GM18517 (cell line): ENCODE measurements around the gene MRPL38.

Experiments
- ATAC-seq: cut with Tn5 transposase; IDR thresholded peaks from one replicate; pipeline ENCODE4 v1.9.1; 2021; ENCODE audit warnings: mild to moderate bottlenecking, moderate library complexity; ENCODE audit not compliant: unreplicated experiment

The MRPL38 gene

DNA sequence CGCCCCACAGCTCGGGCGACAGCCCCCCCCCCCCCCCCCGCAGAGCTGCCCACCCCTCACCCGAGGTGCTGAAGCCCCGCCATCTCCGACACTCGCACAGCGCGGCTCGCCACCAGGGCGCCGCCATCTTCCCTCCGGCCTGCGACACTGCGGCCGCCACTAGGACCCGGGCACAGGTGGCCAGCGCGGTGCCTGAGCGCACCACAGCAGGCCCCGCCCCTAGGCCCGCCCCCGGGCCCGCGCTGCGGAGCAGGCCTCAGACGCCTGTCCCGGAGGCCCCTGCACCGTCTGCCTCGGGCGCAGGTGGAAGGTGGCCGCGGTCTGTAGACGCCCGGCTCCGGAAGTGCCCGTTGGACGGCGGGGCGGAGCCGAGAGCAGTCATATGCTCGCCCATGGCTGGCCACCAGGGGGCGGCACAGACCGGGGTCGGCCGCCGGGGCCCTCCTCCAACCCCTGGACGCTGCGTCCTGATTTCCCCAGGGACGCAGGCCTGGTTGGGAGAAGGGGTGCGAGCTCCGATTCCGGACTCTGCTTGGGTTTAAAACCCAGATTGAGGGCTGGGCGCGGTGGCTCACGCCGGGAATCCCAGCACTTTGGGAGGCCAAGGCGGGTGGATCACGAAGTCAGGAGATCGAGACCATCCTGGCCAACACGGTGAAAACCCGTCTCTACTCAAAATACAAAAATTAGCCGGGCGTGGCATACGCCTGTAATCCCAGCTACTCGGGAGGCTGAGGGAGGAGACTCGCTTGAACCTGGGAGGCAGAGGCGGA, at the start of gene MRPL38:
TSS of gene MRPL38 (minus strand) at position 136 of the 773 bp plus-strand sequence. CDS start at position 127, 9 bp downstream.
- ATAC-seq, result peak; percentile 88

DNA sequence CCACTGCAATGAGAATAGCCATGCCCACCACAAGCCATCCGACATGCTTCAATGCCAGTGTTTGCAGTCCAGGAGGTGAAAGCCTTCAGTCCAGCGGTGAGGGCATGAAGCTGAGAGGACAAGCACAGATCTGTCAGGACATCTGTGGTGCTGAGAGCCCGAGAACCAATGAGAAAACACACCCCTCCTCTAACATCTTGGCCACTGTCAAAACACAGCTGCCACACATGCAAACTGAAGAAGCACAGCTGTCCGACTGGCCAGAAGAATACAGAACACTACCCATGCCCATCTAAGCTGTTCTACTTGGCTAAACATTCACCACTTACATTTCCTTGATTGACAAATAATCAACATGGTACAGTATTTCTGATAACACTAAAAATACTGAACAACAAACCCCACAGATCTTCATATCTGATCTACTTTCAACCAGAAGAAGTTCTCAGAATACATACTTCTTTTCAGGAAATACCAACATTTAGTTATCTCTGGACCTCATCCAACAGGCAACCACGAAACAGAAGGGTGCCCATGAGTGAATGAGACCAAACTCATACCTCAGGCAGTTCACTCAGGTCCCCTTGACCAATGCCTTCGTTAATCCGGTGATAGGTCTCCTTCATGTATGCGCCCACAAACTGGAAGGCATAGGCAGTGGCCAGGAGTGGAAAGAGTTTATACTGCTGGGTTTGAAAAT, 46.3 kb upstream of the MRPL38 start:
- no peak for ATAC-seq

DNA sequence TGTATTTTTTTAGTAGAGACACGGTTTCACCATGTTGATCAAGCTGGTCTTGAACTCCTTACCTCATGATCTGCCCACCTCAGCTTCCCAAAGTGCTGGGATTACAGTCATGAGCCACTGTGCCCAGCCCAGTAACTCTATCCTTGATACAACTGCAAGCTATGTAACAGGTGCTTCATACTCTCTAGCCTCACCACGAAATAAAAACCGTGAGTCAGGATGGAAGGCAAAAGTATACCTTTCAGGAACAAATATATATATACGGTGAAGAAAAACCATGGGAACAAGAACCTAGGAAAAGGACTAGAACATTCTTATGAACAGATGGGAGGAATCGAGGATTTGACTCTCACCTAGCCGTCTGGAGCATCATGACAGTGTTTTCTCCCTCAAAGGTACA, 45.7 kb upstream of the MRPL38 start:
- ATAC-seq, result no peak

DNA sequence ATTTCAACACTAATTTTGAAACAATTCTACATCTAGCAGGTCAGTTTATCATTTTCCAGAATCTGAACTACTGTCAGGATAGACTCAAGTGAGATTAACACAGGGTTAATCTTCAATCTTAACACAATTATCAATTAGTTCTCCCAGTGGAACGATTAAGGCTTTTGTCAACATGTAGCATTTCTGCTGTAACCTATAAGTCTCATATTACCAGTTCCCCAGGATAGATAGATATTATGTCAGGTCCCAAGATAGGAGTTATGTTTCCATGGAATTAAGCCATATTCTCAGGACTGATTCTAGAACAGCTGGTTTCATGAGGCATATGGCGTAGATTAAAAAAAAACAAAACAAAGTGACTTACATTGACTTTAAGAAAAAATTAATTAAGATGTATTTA, 40.5 kb upstream of the MRPL38 start:
- ATAC-seq, result no peak

DNA sequence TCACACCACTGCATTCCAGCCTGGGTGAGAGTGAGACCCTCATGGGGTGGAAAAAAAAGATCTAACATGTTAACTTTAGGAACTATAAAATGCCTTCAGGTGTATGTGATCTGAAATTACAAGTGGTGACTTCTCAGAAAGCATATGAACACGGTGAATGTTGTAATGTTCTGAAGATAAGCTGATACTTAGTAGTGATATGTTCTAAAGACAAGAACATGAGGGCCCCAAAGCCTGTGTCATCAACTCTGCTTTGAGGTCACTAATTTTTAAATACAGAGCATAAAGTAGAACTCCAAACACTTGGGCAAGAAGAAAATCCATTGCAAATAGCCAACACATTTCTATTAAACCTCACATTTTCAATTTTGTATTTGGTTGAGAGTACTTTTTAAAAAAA, 38.8 kb upstream of the MRPL38 start:
- no peak for ATAC-seq

DNA sequence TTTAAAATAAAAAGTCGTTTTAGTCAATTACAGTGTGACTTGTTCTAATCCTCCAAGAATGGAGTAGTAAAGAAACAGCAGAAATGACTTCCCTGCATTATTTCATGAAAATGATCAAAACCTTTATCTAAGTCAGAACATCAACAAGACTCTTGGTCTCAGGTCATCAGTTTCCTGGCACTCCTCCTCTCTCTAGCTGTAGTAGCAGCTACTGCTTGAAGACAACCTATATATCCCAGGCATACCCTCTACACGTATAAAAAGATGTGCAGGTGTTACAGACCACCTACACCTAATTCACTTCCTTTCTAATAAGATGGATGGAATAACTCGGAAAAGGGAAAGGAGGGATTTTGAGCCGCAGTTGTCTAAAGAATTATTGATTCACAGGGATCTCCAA, 37.8 kb upstream of the MRPL38 start:
- no peak for ATAC-seq

DNA sequence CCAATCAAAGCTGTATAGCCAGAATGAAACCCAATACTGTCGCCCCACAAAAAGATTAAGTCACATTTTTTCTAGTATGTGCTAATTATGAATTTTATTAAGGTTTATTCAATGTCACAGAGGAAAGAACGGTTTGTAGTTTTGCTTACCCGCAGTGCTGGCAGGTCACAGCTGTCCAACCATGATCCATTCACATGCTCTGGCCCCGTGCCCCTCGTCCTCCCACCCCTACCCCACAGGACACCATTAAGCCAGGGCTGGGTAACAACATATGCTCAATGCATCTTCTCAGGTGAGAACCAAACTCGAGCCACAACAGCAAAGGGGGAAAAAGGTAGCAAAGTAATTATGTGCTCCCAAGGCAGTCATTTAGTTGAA, 36.7 kb upstream of the MRPL38 start:
- ATAC-seq, result no peak

DNA sequence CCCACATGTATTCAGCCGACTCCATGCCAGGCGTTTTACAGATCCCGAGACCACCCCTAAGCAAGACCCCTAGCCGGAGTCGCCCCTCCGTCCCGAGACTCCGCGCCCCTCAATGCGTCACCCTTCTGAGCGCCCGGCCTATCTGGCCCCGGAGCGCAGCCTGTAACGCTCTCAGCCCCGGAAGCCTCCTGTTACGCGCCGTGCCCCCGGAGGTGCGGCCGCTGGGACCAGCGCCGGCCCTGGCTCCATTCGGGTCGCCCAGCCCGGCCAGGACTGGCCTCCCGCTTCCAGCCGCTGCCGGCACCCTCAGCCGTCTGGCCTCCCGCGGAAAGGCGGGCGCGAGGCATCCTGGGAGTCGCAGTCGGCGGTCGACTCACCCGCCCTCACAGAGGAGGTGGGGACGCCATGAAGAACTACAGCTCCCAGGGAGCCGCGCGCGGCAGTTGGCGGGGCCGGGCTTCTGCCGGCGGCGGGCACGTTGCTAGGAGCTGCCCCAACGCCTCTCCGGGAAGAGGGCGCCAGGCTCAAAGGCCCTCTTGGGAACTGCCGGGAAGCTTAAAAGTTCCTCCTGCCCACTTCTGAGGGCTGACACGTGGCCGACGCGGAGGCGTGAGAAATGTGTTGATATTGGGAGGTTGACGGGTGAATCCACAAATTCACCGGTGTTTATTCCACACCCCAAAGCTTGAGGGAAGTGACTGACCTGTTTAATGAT, 36.2 kb upstream of the MRPL38 start, which contains the start of gene FBF1:
TSS of gene FBF1 (minus strand) at position 316 of the 715 bp plus-strand sequence. CDS start 2,893 bp downstream, outside the sequence.
- ATAC-seq, result peak; percentile 86

DNA sequence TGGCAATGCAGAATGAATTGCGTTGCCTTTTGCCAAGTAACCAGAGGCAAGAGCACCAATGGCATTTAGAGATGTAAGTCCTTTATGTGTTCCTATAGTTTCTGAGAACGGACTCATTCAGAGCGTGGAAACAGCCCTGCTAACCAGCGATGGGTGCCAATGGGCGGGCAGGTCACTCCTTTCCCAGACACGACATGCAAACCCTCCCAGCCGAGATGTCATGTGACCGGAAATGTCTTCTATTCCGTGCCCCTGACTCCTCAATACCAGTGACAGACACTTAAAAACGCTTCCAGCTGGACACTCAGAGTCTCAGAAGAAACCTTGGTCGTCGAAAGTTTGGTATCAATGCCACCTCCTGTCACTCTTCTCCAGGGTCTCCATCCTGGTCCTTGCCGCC, 33.0 kb upstream of the MRPL38 start:
- ATAC-seq, result no peak

DNA sequence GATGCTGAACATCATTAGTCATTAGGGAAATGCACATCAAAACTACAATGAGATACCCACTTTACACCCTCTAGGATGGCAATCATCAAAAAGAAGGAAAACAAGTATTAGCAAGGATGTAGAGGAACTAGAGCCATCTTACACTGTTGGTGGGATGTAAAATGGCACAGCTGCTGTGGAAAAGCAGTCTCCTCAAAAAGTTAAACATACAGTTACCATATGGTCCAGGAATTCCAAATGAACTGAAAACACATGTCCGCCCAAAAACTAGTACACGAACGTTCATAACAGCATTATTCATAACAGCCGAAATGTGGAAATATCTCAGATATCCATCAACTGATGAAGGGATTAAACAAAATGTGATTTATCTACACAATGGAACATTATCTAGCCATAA, 29.1 kb upstream of the MRPL38 start:
- no peak for ATAC-seq

DNA sequence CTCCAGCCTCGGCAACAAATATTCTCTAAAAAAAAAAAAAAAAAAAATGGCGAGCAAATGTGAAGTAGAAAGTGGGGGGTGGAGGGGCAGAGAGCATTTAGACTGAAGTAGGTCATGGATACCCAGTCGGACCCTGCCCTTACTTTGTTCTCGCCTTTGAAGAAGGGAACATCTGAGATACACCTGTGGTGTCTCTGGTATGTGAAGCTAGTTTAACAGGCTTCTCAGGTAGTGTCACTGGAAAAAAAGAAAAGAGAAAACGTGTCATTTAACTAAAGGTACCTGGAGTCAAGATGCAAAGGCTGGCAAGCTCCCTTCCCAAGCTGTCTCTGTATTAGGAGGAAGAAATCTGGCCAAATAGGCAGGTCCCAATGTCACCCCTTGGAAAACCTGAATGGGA, 28.2 kb upstream of the MRPL38 start:
- no peak for ATAC-seq

DNA sequence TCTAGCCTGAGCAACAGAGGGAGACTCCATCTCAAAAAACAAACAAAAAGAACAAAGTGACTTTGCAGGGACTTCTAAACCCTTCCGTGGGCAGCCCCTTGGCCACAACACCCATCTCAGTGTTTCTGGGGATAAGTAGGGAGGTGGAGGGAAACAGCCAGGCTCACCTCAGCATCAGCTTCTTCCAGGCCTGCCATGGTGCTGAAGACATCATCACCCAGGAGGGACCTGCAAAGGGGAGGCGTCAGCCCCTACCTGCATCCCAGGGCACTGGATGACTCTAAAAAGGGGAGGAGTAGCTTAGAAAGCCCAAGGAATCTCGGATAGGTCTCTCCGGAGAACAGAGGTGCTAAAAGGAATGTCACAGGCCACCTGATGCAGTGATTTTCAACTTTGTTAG, 26.4 kb upstream of the MRPL38 start:
- ATAC-seq, result no peak

DNA sequence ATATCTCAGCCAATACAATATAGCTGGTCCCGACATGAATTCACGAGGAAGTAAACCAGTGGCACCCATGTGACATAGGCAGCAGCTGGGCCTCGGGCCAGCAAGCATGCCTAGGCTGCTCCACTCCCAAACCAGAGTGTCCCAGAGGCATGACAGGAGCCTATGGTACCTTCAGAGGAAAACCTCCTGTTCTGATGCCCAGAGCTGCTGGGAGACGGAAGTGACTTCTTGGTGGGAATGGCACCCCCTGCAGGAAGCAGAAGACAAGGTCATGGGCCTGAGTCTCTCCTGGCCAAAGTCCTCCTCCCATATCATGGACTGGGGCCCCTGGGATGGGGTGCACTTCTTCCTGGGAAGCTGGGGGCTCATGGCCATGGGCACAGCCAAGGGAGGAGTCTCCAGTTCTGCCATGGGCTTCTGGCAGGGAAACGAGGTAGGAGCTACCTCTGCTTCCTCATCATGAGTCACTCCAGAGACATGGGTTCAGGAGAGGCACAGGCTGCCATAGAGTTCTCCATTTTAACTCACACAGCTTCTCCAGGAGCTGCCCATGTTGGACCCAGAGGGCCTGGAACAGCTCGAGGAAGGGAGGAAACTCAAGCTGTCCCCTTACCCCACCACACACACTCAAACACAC, 22.7 kb upstream of the MRPL38 start:
- ATAC-seq, result no peak

DNA sequence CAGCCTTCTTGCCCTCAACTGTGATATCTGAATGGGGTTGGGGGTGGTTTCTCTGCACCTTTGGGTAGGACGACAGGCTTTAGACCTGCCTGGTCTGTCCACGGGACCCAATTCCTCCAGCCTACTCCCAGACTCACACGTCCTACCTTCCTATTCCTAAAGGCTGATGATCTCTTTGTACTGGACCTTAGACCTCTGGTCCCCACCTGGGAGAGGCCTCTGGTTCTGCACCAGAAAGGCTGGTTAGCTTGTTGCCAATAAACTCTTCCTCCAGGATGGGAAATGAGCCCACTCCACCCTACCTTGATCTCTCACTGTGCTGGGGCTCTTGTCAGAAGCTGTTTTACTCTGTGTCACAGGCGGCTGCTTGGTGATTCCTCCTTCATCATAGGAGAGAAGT, 21.8 kb upstream of the MRPL38 start:
- ATAC-seq, result no peak

DNA sequence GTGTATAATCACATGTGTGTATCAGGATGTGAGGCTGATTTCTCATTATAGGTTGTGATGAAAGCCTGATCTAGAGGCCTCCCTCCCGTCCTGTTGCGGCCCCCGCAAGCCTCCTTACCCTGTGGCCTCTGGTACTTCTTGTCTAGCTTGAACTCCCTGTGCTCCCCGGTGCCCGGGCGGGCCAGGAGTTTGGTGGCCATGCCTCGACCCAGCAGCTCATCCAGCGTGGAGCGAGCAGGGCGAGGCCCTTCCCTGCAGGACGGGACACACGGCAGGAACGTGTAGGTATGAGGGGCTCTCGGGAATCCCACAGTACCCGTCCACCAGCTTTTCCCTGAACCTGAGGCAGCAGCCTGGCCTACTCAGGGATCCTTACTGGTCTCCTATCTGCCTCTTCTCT, 21.2 kb upstream of the MRPL38 start:
- ATAC-seq, result no peak

DNA sequence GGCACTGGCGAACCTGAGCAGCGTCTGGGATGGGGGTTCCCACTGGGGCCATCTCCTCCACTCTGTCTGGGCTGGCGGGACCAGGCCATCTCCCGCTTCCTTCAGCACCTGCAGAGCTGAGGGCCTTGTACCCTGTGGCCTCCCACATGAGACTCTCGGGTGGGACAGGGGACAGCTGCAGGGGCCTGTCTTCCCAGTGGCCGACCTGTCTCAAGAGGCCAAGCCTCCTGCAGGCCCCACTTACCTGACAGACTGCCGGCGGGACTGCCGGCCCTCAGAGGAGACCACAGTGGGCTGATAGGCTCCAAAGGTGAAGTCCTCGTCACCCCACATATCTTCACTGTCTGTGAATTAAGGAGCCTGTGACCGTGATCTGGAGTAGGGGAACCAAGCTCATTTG, 20.4 kb upstream of the MRPL38 start:
- ATAC-seq, result no peak

DNA sequence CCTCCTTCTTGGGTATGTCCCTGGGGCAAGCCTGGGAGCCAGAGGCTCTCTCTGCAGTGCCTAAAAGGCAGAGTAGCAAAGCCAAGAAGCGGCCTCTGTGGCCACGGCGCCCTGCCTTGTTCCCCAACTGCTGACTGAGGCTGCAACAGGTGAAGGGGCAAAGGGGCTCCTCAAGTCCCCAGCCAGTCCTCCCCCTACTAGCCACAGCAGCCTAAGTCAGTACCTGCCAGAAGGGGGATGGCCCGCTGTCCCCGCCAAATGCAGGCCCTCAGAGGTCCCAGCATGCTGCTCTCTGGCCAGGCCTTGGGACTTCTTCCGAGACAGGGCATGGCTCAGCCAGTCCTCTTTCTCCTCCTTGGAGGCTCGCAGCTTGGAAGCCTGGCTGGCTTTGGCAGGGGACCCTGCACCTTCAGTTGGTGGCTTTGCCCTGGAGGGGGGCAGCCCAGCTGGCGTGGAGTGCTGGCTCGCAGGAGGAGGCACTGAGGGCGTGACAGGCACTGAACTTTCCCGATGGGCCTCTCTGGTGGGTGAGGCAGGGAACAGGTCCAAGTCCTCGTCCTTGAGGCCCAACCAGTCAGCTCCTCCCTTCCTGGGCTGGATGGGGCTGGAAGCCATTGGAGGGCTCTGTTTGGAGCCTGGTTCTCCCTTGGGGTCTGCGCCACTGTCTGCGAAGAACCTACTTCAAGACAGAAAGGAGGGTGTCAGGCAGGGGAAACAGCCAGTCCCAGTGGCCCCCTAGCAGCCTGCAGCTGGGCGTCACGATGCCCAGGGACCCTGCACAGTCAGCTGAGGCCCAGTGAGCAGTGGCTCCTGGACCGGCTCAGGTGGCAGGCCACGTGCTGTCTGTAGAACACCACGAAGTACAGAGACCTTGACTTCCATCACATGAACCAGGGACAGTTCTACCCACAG, 18.5 kb upstream of the MRPL38 start:
- no peak for ATAC-seq

DNA sequence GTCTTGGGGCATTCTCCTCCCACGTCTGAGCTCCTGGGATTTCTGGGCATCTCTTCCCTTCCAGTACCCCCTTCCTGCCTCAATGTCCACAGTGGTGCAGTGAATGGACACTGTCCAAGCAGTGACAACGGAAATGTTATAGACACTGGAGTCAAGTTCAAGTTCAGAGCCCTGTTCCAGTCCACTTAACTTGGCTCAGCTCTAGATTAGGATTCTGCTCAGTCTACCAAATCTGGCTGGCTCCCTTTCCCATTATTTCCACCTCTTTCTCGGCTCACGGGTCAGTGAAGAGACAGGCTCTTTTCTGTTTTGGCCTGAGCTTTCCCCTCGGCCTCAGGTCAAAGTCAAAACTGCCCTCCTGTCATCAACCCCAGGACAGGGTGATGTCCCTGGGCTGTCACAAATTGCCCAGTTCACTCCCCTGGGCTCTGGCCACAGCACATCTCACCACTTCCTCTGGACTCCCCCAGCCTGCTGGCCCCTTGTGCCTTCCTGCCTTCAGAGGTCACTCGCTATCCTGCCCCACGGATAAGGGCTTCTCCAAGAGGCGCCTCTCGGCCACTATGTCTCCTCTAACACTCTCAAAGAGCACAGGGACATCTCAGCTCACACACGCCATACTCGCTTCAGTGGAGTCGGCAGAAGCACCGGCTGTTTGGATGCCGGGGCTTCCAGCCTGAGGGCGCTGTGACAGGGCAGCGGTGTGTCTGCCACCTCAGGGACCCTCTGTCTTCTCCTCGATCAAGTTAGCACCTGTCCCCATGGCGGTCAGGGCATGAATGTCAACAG, 17.7 kb upstream of the MRPL38 start:
- ATAC-seq, result no peak

DNA sequence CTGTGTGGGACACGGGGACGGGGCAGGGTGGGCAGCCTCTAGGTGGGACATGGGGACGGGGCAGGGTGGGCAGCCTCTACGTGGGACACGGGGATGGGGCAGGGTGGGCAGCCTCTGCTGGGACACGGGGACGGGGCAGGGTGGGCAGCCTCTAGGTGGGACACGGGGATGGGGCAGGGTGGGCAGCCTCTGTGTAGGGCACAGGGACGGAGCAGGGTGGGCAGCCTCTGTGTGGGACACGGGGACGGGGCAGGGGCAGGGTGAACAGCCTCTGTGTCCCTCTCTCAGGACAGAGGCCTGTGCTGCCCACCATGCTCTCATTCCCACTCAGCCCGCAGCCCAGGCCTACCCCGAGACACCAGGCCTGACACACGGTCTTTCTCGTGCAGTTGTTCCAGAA, 16.9 kb upstream of the MRPL38 start:
- ATAC-seq, result no peak
